ENCODE data around the gene AEBP1.

AEBP1 gene

DNA sequence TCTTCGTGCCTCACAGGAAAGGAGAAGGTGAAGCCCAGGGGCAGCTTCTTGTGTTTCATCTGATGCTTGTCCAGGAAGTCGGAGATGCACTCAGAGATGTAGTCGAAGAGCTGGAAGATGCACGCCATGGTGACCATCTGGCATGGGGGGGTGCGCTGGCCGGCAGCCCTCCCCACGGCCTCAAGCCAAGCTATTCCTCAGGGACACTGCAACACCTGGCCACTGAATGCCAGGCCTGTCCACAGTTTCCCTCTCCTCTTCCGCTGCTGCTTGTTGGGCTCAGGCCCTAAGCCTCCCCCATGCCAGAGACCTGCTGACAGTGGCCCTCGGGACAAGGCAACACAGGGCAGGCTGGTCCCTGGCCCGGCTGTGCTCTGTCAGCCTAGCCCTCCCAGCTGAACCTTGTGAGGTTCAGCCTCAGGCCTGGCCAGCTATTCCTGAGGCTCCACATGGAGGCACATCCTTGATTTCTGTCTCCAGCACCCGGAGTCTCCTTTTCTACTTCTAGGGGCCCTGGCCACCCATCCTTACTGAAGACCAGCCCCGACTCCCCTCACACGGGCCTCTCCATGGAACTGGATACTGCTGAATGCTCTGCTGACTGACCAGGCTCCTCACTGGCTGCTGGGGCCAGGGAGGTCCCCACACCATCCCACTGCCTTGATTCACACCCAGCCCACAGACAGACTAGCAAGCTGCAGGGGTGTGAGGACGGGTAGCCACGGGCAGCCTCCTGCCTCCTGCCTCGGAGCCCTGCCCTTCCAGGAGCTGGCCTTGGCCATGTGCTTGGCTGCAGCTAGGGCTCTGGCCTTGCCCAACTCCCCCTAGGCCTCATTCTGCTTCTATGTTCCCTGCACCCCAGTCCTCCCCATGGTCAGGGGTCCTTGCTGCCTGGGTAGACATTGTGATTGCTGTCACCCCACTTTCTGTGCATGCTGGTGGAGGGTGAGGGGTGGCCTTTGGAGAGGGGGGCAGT, 47.1 kb downstream of the AEBP1 start:
- Histone ChIP-seq H3K23ac (ENCODE audit: low read length) (no peak overlapping the region), H3K4me3 (ENCODE audit: low read length) (no peak overlapping the region), H3K27me3 (ENCODE audit: insufficient read depth, low read length, poor library complexity) (no peaks in the 10 kb centered on the region), H3K4me1 (ENCODE audit: control insufficient read depth, low read depth, low read length) (no peaks in the 10 kb centered on the region), H2BK15ac (replicated peaks; ENCODE audit: low read depth) (no peak overlapping the region), H3K56ac (ENCODE audit: low read length) (no peak overlapping the region), H3K4me2 (ENCODE audit: low read length) (no peak overlapping the region), H2BK120ac (ENCODE audit: low read depth, low read length) (no peak overlapping the region), H4K8ac (ENCODE audit: low read depth, low read length) (no peak overlapping the region), H3K4ac (ENCODE audit: low read depth, low read length) (no peak overlapping the region), H3K27ac (ENCODE audit: low read depth, low read length) (no peak overlapping the region), H3K79me2 (ENCODE audit: control insufficient read depth, insufficient read depth, low read length) (no peaks in the 10 kb centered on the region), H2AK5ac (ENCODE audit: low read length) (no peak overlapping the region), H3K18ac (ENCODE audit: low read length) (no peak overlapping the region), H2BK5ac (ENCODE audit: low read length) (no peak overlapping the region), H3K79me1 (ENCODE audit: low read length) (no peaks in the 10 kb centered on the region), H3K36me3 (ENCODE audit: control insufficient read depth, insufficient read depth, low read length) (no peaks in the 10 kb centered on the region), H3K9ac (ENCODE audit: low read length) (no peak overlapping the region), H4K5ac (ENCODE audit: low read length) (no peak overlapping the region)
- DNase-seq, result no peak
- WGBS (ENCODE audit: extremely low coverage, insufficient coverage, low lambda C conversion rate), result no CpG with 5 or more reads among the region's 16 CpGs

DNA sequence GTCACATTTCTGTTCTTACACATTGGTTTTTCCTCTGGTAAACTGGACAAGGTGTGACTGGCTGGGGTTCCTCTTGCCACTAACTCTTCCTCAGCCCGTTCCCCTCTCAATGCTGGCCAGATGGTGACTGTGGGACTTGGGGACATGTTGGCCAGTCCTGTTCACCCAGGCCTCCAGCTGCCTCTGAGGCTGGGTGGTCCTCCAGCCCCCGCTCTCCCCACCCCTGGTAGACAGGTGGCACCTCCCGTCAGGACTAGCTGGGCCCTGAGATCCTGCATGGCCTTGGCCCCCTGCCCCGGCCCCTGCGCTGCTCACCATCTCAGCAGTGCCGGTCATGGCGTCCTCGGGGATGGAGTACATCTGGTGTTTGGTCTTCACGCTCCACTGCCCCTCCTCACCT, 47.8 kb downstream of the AEBP1 start:
- H3K4me1 ChIP-seq (ENCODE audit: control insufficient read depth, low read depth, low read length), result no peaks in the 10 kb centered on the region
- WGBS (ENCODE audit: extremely low coverage, insufficient coverage, low lambda C conversion rate), result no CpG with 5 or more reads among the region's 9 CpGs
- H3K27me3 ChIP-seq (ENCODE audit: insufficient read depth, low read length, poor library complexity), result no peaks in the 10 kb centered on the region

DNA sequence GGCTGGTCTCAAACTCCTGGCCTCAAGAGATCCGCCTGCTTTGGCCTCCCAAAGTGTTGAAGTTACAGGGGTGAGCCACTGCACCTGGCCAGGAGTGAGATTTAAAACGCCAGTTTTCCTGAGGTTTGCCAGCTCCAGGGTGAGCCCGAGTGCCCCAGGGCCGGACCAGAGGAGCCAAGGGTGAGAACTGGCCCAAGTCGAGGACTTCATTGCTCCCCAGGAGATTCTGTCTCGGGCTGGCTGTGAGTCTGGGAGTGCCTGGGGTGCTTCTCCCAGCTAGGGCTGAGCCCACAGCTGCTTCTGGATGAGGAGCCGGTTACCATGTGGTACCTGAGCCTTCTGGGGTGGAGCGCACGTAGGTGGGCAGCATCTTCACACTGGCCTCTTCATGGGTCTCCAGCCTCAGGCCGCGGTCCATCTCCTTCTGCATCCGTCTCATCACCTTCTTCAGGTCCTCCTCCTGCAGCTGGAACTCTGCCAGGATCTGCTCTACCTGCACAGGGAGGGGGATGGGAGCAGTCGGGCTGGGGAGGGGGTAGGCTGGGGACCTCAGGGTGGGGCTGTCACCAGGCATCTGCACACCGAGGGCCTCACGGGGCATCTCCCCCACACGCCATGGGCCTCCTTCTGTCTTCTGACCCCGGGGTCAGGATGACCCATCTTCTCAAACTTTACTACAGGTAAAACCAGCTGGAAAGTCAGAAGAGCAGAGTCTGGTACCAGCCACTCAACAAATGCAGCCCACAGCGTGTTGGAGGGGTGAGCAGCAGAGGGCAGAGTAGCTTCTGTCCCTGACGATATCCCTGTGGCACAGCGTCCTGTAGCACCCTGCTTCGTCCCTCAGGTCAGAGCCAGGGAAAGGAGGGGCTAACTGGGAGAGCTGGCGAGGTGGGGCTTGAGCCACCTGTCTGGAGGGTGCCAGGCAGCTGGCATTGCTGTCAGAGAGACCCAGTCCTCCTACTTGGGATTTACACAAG, 49.1 kb downstream of the AEBP1 start:
- Histone ChIP-seq H2BK120ac (ENCODE audit: low read depth, low read length) (no peak overlapping the region), H3K79me1 (ENCODE audit: low read length) (no peaks in the 10 kb centered on the region), H2BK5ac (ENCODE audit: low read length) (no peak overlapping the region), H3K23ac (ENCODE audit: low read length) (no peak overlapping the region), H3K4me2 (ENCODE audit: low read length) (no peak overlapping the region), H3K56ac (ENCODE audit: low read length) (no peak overlapping the region), H3K9ac (ENCODE audit: low read length) (no peak overlapping the region), H3K27me3 (ENCODE audit: insufficient read depth, low read length, poor library complexity) (no peaks in the 10 kb centered on the region), H2BK15ac (replicated peaks; ENCODE audit: low read depth) (no peak overlapping the region), H3K4me3 (ENCODE audit: low read length) (no peak overlapping the region), H4K5ac (ENCODE audit: low read length) (no peak overlapping the region), H3K36me3 (ENCODE audit: control insufficient read depth, insufficient read depth, low read length) (no peaks in the 10 kb centered on the region), H4K8ac (ENCODE audit: low read depth, low read length) (no peak overlapping the region), H3K4me1 (ENCODE audit: control insufficient read depth, low read depth, low read length) (no peaks in the 10 kb centered on the region), H3K79me2 (ENCODE audit: control insufficient read depth, insufficient read depth, low read length) (no peaks in the 10 kb centered on the region), H3K18ac (ENCODE audit: low read length) (no peak overlapping the region), H2AK5ac (ENCODE audit: low read length) (no peak overlapping the region), H3K27ac (ENCODE audit: low read depth, low read length) (no peak overlapping the region), H3K4ac (ENCODE audit: low read depth, low read length) (no peak overlapping the region)
- peak; percentile 15 for DNase-seq
- no CpG with 5 or more reads among the region's 22 CpGs for WGBS (ENCODE audit: extremely low coverage, insufficient coverage, low lambda C conversion rate)

More for the DNA sequence above, 47.8 kb downstream of the AEBP1 start:
- no peak overlapping the region for H3K4me2 ChIP-seq (ENCODE audit: low read length)
- no peak overlapping the region for H3K18ac ChIP-seq (ENCODE audit: low read length)
- no peak for DNase-seq
- no peak overlapping the region for H3K56ac ChIP-seq (ENCODE audit: low read length)
- no peaks in the 10 kb centered on the region for H3K36me3 ChIP-seq (ENCODE audit: control insufficient read depth, insufficient read depth, low read length)
- H2BK5ac ChIP-seq (ENCODE audit: low read length), result no peak overlapping the region
- H3K79me1 ChIP-seq (ENCODE audit: low read length), result no peaks in the 10 kb centered on the region
- no peak overlapping the region for H4K5ac ChIP-seq (ENCODE audit: low read length)
- H2AK5ac ChIP-seq (ENCODE audit: low read length), result no peak overlapping the region
- no peak overlapping the region for H3K4ac ChIP-seq (ENCODE audit: low read depth, low read length)
- H3K4me3 ChIP-seq (ENCODE audit: low read length), result no peak overlapping the region
- H2BK15ac ChIP-seq (replicated peaks; ENCODE audit: low read depth), result no peak overlapping the region
- no peak overlapping the region for H3K27ac ChIP-seq (ENCODE audit: low read depth, low read length)
- H3K23ac ChIP-seq (ENCODE audit: low read length), result no peak overlapping the region
- H3K9ac ChIP-seq (ENCODE audit: low read length), result no peak overlapping the region
- H3K79me2 ChIP-seq (ENCODE audit: control insufficient read depth, insufficient read depth, low read length), result no peaks in the 10 kb centered on the region
- no peak overlapping the region for H2BK120ac ChIP-seq (ENCODE audit: low read depth, low read length)
- H4K8ac ChIP-seq (ENCODE audit: low read depth, low read length), result no peak overlapping the region

DNA sequence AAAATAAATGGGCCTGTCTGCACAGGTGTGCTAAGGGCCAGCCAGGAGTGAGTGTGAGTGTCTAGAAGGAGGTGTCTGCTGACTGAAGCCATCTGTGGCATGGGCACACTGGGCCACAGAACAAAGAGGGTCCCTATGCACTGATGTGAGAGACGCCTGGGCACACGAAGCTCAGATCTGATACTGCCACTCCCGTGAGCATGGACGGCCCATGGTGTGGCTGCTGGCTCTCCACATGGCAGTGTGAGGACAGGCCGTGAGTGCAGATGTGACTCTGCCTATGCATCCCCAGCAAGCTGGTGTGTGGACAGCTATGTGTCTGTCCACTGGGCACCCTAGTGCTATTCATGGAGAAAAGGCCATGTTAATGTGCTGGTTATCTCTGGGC, 49.8 kb downstream of the AEBP1 start:
- H3K4me2 ChIP-seq (ENCODE audit: low read length), result no peak overlapping the region
- no peak overlapping the region for H2BK120ac ChIP-seq (ENCODE audit: low read depth, low read length)
- no peak overlapping the region for H2BK5ac ChIP-seq (ENCODE audit: low read length)
- WGBS (ENCODE audit: extremely low coverage, insufficient coverage, low lambda C conversion rate), result no CpG with 5 or more reads among the region's 5 CpGs
- no peaks in the 10 kb centered on the region for H3K79me2 ChIP-seq (ENCODE audit: control insufficient read depth, insufficient read depth, low read length)
- no peak overlapping the region for H4K5ac ChIP-seq (ENCODE audit: low read length)
- no peak overlapping the region for H3K18ac ChIP-seq (ENCODE audit: low read length)
- no peak overlapping the region for H2BK15ac ChIP-seq (replicated peaks; ENCODE audit: low read depth)
- H2AK5ac ChIP-seq (ENCODE audit: low read length), result no peak overlapping the region
- H3K27ac ChIP-seq (ENCODE audit: low read depth, low read length), result no peak overlapping the region
- H3K56ac ChIP-seq (ENCODE audit: low read length), result no peak overlapping the region
- no peaks in the 10 kb centered on the region for H3K36me3 ChIP-seq (ENCODE audit: control insufficient read depth, insufficient read depth, low read length)
- no peak overlapping the region for H3K4ac ChIP-seq (ENCODE audit: low read depth, low read length)
- no peak overlapping the region for H3K4me3 ChIP-seq (ENCODE audit: low read length)
- no peaks in the 10 kb centered on the region for H3K4me1 ChIP-seq (ENCODE audit: control insufficient read depth, low read depth, low read length)
- no peaks in the 10 kb centered on the region for H3K79me1 ChIP-seq (ENCODE audit: low read length)
- DNase-seq, result no peak
- H4K8ac ChIP-seq (ENCODE audit: low read depth, low read length), result no peak overlapping the region
- H3K27me3 ChIP-seq (ENCODE audit: insufficient read depth, low read length, poor library complexity), result no peaks in the 10 kb centered on the region
- no peak overlapping the region for H3K9ac ChIP-seq (ENCODE audit: low read length)
- no peak overlapping the region for H3K23ac ChIP-seq (ENCODE audit: low read length)

DNA sequence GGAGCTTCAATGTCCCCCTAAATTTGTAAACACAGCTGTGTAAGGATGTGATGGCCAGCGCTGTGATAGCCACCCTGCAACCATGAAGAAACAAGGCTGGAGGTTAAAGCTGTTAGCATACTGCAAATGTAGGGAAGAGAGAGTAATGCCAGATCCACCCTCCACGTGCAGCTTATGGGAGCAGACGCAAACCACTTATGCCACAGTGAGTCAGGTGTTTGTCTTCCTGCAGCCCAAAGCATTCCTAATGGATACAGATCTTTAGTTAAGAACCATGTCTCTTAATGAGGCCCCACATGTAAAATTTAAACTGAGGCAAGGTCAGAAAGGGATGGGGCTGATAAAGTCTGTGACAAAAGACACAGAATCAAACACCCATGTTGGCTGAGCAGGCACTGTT, 50.6 kb downstream of the AEBP1 start:
- H3K79me1 ChIP-seq (ENCODE audit: low read length), result no peaks in the 10 kb centered on the region
- no peaks in the 10 kb centered on the region for H3K27me3 ChIP-seq (ENCODE audit: insufficient read depth, low read length, poor library complexity)
- no peak overlapping the region for H3K4me3 ChIP-seq (ENCODE audit: low read length)
- H4K8ac ChIP-seq (ENCODE audit: low read depth, low read length), result no peak overlapping the region
- no peak overlapping the region for H3K4ac ChIP-seq (ENCODE audit: low read depth, low read length)
- no peaks in the 10 kb centered on the region for H3K79me2 ChIP-seq (ENCODE audit: control insufficient read depth, insufficient read depth, low read length)
- no peak overlapping the region for H3K23ac ChIP-seq (ENCODE audit: low read length)
- no peak overlapping the region for H3K9ac ChIP-seq (ENCODE audit: low read length)
- no peak overlapping the region for H3K27ac ChIP-seq (ENCODE audit: low read depth, low read length)
- WGBS (ENCODE audit: extremely low coverage, insufficient coverage, low lambda C conversion rate), result no CpG with 5 or more reads among the region's 3 CpGs
- H2AK5ac ChIP-seq (ENCODE audit: low read length), result no peak overlapping the region
- no peak overlapping the region for H4K5ac ChIP-seq (ENCODE audit: low read length)
- no peaks in the 10 kb centered on the region for H3K4me1 ChIP-seq (ENCODE audit: control insufficient read depth, low read depth, low read length)
- H3K36me3 ChIP-seq (ENCODE audit: control insufficient read depth, insufficient read depth, low read length), result no peaks in the 10 kb centered on the region
- H3K56ac ChIP-seq (ENCODE audit: low read length), result no peak overlapping the region
- DNase-seq, result no peak
- H2BK120ac ChIP-seq (ENCODE audit: low read depth, low read length), result no peak overlapping the region
- no peak overlapping the region for H3K18ac ChIP-seq (ENCODE audit: low read length)
- H3K4me2 ChIP-seq (ENCODE audit: low read length), result no peak overlapping the region
- no peak overlapping the region for H2BK5ac ChIP-seq (ENCODE audit: low read length)
- no peak overlapping the region for H2BK15ac ChIP-seq (replicated peaks; ENCODE audit: low read depth)

All from mesendoderm (in vitro differentiated cells).